Measurements from ENCODE around the gene TBCEL.

GRCh38 chr11:120978701-120979100, 45.2 kb upstream of the TBCEL start:
- TF ChIP-seq CTCF (IDR thresholded peaks at IDR 0.05; ENCODE audit: borderline replicate concordance, extremely low read depth, low read length, poor library complexity, severe bottlenecking): no peak
- TF ChIP-seq EZH2 (IDR thresholded peaks at IDR 0.05; ENCODE audit: borderline replicate concordance, low read depth, low read length, severe bottlenecking): no peak
